Neutrophil (primary cell): ENCODE data around the gene ZC3H11A.

Source experiments
- H3K27ac ChIP-seq: fragments of 200-600 bp; sonication (generic); 2 replicates; pipeline ENCODE4 v1.5.1; 2016; ENCODE audit warnings: mild to moderate bottlenecking, moderate library complexity
- H3K27me3 ChIP-seq: fragments of 200-600 bp; sonication (generic); 2 replicates; pipeline ENCODE4 v1.6.0; 2016; ENCODE audit warnings: mild to moderate bottlenecking
- H3K36me3 ChIP-seq: fragments of 200-600 bp; sonication (generic); 2 replicates; pipeline ENCODE4 v1.5.1; 2017
- H3K4me1 ChIP-seq, 2 experiments: fragments of 200-600 bp in 1 of 2; sonication (generic) in 1 of 2; 1 replicate in 1 of 2; 2 replicates in 1 of 2; pipeline versions ENCODE4 v1.5.1 to v1.6.1; 2013 to 2016; ENCODE audit warnings: low read depth in 1 of 2, low read length in 1 of 2, mild to moderate bottlenecking in 1 of 2, moderate library complexity in 1 of 2; ENCODE audit not compliant: control insufficient read depth in 1 of 2, insufficient read depth in 1 of 2
- H3K4me3 ChIP-seq, 2 experiments: fragments of 200-600 bp in 1 of 2; sonication (generic) in 1 of 2; 1 replicate in 1 of 2; 2 replicates in 1 of 2; pipeline ENCODE4 v1.5.1; 2013 to 2016; ENCODE audit warnings: low read depth in 1 of 2, low read length in 1 of 2, mild to moderate bottlenecking in 1 of 2, moderate library complexity in 1 of 2
- H3K9me3 ChIP-seq: fragments of 200-600 bp; sonication (generic); 2 replicates; pipeline ENCODE4 v1.5.1; 2016
- TF ChIP-seq, protein P1 (sequence below): fragments of 200-600 bp; sonication (generic); IDR thresholded peaks from 2 replicates; pipeline ENCODE4 v1.5.1; 2016; ENCODE audit warnings: antibody characterized with exemption

The ZC3H11A gene

DNA sequence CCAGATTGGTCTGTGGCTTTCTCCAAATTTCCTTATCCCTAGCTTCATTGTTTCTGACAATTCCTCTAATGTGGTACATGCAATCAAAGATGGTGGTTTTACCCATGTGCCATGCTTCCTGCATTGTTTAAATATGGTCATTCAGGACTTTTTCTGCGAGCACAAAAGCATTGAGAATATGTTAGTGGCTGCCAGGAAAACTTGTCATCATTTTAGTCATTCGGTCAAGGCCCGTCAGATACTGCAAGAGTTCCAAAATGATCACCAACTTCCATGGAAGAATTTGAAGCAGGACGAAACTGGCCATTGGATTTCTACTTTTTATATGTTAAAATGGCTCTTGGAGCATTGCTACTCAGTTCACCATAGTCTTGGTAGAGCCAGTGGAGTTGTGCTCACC lies 3.7 kb downstream of the ZC3H11A start:
- TF ChIP-seq, protein P1, sequence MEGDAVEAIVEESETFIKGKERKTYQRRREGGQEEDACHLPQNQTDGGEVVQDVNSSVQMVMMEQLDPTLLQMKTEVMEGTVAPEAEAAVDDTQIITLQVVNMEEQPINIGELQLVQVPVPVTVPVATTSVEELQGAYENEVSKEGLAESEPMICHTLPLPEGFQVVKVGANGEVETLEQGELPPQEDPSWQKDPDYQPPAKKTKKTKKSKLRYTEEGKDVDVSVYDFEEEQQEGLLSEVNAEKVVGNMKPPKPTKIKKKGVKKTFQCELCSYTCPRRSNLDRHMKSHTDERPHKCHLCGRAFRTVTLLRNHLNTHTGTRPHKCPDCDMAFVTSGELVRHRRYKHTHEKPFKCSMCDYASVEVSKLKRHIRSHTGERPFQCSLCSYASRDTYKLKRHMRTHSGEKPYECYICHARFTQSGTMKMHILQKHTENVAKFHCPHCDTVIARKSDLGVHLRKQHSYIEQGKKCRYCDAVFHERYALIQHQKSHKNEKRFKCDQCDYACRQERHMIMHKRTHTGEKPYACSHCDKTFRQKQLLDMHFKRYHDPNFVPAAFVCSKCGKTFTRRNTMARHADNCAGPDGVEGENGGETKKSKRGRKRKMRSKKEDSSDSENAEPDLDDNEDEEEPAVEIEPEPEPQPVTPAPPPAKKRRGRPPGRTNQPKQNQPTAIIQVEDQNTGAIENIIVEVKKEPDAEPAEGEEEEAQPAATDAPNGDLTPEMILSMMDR: no peak
- Histone ChIP-seq H3K36me3 (peaks cover 29% of the 10 kb centered on the region), H3K27me3 (no peaks in the 10 kb centered on the region), H3K9me3 (no peaks in the 10 kb centered on the region), H3K4me1 (peaks cover 18 to 21% of the 10 kb centered on the region in 2 experiments), H3K27ac (no peak overlapping the region), H3K4me3 (no peak overlapping the region)

DNA sequence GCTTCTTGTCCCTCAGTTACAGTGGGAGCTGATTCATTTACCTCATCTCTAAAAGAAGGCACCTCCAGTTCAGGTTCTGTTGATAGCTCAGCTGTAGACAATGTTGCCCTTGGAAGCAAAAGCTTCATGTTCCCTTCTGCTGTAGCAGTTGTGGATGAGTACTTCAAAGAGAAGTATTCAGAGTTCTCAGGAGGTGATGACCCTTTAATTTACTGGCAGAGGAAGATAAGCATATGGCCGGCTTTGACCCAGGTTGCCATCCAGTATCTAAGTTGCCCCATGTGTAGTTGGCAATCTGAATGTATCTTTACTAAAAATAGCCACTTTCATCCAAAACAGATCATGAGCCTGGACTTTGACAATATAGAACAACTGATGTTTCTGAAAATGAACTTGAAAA lies 4.5 kb downstream of the ZC3H11A start:
- peaks cover 29% of the 10 kb centered on the region for H3K36me3 ChIP-seq
- H3K9me3 ChIP-seq: no peaks in the 10 kb centered on the region
- H3K4me3 ChIP-seq: no peak overlapping the region
- TF ChIP-seq, protein P1: no peak
- no peaks in the 10 kb centered on the region for H3K27me3 ChIP-seq
- H3K4me1 ChIP-seq: peaks cover 15 to 17% of the 10 kb centered on the region in 2 experiments
- no peak overlapping the region for H3K27ac ChIP-seq

DNA sequence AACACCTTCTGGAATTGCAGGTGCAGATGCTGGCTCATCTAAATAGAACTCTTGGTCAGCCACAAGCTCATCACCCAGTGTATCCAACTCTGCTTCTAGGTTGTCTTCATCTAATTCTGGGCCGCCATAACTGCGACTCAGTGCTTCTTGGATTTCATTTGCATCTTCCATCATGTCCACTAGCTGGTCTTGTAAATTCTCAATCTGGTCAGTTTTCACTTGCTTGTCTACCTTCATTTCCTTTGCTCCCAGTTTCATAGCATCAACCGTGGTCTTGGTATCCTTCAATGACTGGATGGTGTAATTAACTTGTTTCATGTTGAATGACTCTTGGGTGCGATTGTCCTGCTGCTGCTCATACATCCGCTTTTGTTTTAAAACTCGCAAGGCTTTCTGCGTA lies 10.3 kb downstream of the ZC3H11A start:
- no peak overlapping the region for H3K27ac ChIP-seq
- peaks cover 31% of the 10 kb centered on the region for H3K36me3 ChIP-seq
- H3K4me1 ChIP-seq: no peaks in the 10 kb centered on the region
- no peaks in the 10 kb centered on the region for H3K9me3 ChIP-seq
- no peaks in the 10 kb centered on the region for H3K27me3 ChIP-seq
- no peak overlapping the region for H3K4me3 ChIP-seq
- TF ChIP-seq, protein P1: no peak

DNA sequence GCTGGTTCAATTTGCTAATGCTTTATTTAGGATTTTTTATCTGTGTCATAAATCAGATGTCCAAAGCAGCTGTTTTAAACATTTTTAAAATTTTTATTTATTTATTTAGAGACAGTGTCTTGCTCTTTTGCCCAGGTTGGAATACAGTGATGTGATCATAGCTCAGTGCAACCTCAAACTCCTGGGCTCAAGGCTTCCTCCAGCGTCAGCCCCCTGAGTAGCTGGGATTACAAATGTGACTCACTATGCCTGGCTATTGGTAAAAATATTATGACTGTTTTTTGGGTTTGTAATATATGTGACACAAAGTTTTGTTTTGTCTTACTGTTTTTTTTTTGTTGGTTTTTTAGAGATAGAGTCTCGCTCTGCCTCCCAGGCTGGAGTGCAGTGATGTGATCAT lies 11.8 kb downstream of the ZC3H11A start:
- TF ChIP-seq, protein P1: no peak
- H3K27ac ChIP-seq: no peak overlapping the region
- no peaks in the 10 kb centered on the region for H3K9me3 ChIP-seq
- peaks cover 35% of the 10 kb centered on the region for H3K36me3 ChIP-seq
- no peak overlapping the region for H3K4me3 ChIP-seq
- no peaks in the 10 kb centered on the region for H3K27me3 ChIP-seq
- H3K4me1 ChIP-seq: no peaks in the 10 kb centered on the region

DNA sequence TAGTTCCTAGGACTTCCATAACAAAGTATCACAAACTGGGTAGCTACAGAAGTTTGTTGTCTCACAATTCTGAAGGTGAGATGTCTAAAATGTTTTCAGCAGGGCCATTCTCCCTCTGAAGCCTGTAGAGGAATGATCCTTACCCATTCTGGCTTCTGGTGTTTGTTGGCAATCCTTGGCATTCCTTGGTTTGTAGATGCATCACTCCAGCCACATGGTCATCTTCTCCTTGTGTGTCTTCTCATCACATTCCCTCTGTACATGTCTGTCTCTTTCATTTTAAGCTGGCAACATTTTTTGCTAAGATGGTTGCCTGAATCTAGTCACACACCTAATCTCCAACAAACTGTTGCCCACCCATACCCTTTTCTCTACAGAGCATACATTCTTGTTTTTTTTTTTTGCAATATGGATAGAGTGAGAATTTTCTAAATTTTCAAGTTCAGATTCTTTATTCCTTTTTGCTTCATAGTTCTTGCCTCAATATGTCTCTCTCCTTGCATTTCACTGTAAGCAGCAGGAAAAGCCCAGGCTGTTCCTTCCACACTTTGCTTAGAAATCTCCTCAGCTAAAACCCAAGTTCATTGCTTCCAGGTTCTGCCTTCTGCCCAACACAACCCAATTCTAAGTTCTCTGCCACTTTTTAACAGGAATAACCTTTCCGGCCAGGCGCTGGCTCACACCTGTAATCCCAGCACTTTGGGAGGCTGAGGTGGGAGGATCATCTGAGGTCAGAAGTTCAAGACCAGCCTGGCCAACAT lies 18.3 kb downstream of the ZC3H11A start:
- Histone ChIP-seq H3K9me3 (no peaks in the 10 kb centered on the region), H3K27ac (no peak overlapping the region), H3K4me3 (no peak overlapping the region), H3K27me3 (no peaks in the 10 kb centered on the region), H3K4me1 (peaks cover 0 to 3% of the 10 kb centered on the region in 2 experiments), H3K36me3 (peaks cover 56% of the 10 kb centered on the region)
- TF ChIP-seq, protein P1: no peak
